Vagina (tissue), 2 donors: ENCODE results near the gene HOXD13.

Source experiments
- CTCF ChIP-seq, 3 experiments: fragments of 450-650 bp in 2 of 3; fragments of 200-600 bp in 1 of 3; sonication (generic) in 1 of 3; IDR thresholded peaks; one replicate each; pipeline ENCODE4 v1.5.1; 2017 to 2019; ENCODE audit warnings: antibody characterized with exemption in 3 of 3, mild to moderate bottlenecking in 2 of 3, moderate library complexity in 2 of 3
- POLR2A ChIP-seq, 2 donors: fragments of 450-650 bp; IDR thresholded peaks; one replicate each; pipeline ENCODE4 v1.6.1; 2017; ENCODE audit warnings: antibody characterized with exemption in 2 of 2, mild to moderate bottlenecking in 2 of 2, moderate library complexity in 2 of 2
- POLR2AphosphoS5 ChIP-seq, 2 donors: sonication (generic); formaldehyde crosslinking; IDR thresholded peaks; one replicate each; pipeline ENCODE4 v1.9.0; 2017; ENCODE audit warnings: antibody characterized with exemption in 2 of 2, mild to moderate bottlenecking in 2 of 2, low read depth in 1 of 2; ENCODE audit not compliant: insufficient read depth in 1 of 2

DNA sequence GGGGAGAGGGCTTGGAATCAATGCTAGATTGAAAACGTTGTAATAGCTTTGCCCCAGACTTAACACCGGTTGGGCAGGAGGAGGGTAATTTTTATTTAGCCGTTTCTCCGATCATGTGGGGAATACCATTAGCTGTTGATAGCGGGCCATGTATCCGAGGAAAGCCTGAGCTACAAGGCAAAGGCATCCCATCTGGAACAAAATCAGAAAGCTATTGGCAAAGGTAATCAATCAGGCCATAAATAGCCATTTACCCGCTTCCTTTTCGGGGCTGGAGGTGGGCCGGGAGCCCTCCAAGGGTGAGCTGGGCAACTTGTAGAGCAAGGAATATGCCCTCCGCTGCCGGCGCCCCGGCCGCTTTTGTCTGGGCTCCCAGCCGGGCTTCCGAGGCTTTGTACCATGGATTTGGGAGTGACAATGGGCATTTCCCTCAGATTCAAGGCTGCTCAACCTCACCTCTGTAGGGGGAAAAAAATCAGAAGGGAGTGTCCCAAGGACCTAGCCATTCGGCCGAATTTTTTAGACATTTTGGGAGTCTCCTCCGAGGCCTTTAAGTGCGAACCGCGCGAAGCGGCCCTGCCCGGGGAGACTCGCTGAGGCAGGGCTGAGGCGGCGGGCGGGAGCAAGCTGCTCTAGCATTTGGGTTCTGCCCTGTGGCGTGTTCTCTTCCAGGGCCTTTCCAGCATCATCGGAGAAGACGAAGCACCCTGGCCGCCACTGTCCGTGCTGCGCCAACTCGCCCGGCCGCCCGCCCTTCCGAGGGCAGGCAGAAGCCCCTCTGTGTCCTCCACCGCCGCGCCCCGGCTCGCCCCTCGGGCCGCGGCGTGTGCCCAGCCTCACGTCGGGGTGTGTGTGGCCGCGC is 28.9 kb downstream of the HOXD13 start:
- no peak for TF ChIP-seq CTCF (IDR thresholded peaks at IDR 0.05)
- TF ChIP-seq POLR2A (IDR thresholded peaks at IDR 0.05): no peak
- TF ChIP-seq POLR2AphosphoS5 (IDR thresholded peaks at IDR 0.05; ENCODE audit: insufficient read depth in 1 of 2, low read depth in 1 of 2): no peak
